Measurements from ENCODE around the gene PREX1.
"Not testable (repeated sequence)": the region's sequence is repeated elsewhere in the genome, so short reads cannot be mapped to it uniquely, and the experiment has no call there.

The PREX1 gene

GRCh38 chr20:48772183-48772976 is 55.4 kb downstream of the PREX1 start:
- DNase-seq, result no peak

DNA sequence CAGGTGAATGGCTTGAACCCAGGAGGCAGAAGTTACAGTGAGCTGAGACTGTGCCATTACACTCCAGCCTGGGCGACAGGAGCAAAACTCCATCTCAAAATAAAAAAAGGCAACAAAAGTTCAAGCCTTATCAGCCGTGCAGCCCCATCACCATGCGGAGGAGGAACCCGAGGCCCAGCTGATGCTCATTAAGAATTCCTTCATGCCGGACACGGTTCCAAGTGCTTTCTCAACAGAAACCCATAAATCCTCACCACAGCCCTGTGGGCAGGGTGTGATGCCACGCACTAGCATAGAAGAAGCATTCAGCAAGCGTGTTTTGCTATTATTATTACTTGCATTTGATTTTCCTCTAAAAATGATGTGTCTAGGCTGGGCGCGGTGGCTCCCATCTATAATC is 56.3 kb downstream of the PREX1 start:
- no peak for DNase-seq

DNA sequence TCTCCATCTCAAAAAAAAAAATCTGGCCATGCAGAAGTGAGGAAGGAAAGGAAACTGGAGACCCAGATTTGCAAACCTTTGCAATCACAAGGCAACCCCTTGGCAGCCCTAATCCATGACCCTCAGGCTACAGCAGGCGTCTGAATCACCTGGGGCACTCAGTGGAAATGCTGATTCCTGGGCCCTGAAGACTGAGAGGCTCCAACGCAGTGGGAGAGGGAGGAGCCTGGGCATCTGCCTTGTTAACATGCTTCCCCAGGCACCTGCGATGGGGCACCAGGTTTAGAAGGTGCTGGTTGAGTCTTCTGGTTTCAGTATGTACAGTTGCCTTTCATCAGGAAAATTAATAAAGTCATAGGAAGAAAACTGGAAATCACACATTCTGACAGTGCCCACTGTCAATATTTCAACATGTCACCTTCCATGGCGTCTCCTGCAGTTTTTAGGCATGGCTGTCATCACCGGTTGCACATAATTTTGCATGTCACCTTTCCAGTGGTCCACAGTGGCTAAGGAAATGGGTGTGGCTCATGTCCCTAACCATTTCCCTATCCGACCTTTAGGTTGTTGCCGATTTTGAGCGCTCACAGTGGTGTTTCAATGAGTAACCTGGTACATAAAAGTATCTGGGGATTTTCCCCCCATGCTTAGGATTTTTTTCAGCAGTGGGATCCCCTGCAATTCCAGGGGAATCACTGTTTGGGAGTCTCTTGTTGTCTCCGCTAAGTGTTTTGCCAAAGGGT is 56.9 kb downstream of the PREX1 start:
- no peak for DNase-seq

DNA sequence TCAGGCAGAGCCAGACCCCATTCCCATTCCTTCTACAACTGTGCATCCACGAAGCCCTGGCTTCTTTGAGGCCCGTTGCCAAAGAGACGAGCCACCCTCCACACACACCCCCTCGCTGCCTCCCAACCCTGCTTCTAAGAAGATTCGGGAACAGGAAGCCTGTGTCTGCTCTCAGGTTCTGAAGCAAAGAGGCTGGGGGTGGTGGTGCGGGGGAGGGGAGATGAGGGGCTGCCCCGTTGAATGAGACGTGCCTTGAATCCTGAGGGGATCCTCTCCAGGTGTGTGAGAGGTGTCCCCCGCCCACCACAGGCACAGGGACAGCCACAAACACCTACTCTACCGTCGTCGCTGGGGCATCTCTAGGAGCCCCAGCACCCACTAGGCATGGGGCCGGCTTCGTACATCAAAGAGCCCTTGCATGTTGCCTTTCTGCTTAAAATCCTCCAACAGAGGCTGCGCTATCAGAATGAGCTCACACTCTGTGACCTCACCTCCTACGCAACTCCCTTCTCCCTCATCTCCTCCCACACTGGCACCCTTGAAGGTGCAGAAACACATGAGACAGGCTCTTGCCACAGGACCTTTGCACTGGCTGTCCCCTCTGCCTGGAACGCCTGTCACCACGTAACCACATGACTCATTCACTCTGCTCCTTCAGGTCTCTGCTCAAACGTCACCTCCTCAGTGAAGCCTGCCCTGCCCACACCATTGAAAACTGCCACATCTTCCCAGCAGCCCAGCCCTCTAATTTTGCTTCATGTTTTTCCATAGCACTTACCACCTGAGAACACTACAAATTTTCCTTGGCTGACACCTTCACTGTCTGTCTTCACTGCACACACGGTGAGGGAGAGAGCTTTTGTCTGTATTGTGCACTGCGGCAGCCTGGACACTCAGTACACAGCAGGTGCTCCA is 58.5 kb downstream of the PREX1 start:
- no peak for DNase-seq

DNA sequence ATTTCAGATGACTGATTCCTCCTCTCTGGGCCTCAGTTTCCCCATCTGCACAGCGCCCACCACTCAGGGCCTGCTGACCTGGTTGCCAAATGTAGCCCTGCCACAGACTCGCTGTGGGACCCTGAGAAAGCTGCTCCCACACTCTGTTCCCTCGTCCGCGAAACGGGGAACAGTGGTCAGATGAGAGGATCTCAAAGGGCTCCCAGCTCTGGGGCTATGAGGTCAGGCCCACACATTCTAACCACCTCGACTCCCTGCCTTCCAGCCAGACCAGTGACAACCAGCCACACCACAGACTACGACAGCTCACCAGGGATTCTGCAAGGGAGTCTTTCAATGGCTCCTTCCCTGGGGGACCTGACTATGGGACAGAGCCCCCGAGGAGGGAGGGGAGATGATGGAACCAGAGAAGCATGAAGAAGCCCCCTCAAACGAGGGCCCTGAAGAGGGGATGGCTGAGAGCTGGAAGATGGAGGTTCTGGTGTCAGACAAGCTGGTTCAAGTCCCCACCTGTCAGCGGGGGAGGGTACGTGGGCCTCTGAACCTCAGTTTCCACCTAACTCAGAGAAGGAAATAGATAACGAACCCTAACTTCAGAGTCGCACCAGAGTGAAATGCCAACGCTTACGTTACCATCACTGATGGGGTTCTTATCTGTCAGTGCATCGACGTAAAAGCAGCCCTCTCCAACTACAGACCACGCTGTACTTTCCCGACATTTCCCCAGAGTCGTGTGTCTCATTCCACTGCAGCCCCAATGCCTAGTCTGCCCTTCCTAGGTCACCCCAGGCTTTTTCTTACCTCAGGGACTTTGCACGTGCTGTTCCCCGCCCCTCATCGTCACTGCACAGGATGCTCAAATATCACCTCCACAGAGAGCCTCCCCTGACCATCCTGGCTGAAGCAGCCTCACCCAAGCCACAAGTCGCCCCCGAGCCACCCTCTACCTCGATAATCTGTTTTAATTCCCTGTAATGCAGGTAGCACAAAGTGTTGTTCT is 60.5 kb downstream of the PREX1 start:
- DNase-seq, result no peak

GRCh38 chr20:48766205-48766604 is 61.6 kb downstream of the PREX1 start:
- no peak for DNase-seq

DNA sequence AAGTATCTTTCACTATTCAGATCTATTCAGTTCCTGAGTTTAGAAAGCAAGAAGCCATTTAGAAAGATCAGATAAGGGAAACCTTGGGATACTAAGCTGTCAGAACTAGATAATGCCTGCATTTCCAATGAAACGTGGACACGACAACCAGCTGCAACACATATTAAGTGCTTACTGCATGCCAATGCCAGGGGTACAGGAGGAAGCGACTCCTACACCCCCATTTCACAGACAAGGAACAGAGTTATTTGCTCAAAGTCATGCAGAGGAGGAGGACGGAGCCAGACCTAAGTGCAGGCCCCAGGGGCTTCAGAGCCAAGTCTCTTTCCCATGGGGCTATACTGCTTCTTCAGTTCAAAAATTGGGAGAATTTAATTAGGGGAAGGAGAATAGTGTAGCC is 62.4 kb downstream of the PREX1 start:
- DNase-seq, result no peak

DNA sequence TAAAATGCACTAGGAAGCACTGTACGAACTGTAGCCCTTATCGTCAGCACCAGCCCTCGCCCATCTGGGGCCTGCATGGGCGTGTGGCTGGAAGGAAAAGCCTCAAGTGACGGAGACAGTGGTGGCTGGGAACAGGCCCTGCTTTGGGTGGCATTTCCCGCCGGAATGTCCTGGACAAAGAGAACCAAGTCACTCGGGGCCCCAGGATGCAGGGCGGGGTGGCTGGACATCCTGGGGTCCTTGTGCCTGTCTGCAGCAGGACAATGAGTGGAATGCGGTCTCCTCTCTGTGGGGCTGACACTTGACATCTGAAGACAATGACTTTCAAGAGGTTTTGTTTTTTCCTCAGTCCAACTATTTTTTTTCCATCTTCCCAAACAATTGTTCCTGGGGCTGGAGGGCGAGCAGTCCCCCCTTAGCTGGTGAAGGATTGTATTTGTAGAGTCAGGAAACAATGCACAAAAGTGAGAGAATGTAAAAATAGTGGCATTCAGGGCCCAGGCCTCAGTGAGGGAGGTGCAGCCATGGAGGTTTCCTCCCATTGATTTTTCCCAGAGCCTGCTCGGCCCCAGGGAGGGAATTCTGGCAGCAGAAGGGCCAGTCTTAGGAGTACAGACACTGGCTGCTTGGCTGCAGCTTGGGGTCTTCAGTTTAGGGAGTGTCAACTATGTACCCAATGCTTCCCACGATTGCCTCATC is 64.4 kb downstream of the PREX1 start:
- no peak for DNase-seq

- DNase-seq, result no peak
These were observed 65.9 kb downstream of the PREX1 start for GRCh38 chr20:48761874-48762273.

- no peak for DNase-seq
These were observed 66.6 kb downstream of the PREX1 start for GRCh38 chr20:48761023-48761785.

- no peak for DNase-seq
These were observed 67.3 kb downstream of the PREX1 start for GRCh38 chr20:48760403-48760983.

- DNase-seq, result no peak
These were observed 68.1 kb downstream of the PREX1 start for GRCh38 chr20:48759631-48760245.

- no peak for DNase-seq
These were observed 69.5 kb downstream of the PREX1 start for GRCh38 chr20:48758206-48758820.

GRCh38 chr20:48756774-48757173 is 71.0 kb downstream of the PREX1 start:
- DNase-seq, result not testable (repeated sequence)

- DNase-seq, result peak; percentile 76
These were observed 73.5 kb downstream of the PREX1 start for GRCh38 chr20:48754292-48754691.

GRCh38 chr20:48752963-48753362 is 74.8 kb downstream of the PREX1 start:
- no peak for DNase-seq

DNA sequence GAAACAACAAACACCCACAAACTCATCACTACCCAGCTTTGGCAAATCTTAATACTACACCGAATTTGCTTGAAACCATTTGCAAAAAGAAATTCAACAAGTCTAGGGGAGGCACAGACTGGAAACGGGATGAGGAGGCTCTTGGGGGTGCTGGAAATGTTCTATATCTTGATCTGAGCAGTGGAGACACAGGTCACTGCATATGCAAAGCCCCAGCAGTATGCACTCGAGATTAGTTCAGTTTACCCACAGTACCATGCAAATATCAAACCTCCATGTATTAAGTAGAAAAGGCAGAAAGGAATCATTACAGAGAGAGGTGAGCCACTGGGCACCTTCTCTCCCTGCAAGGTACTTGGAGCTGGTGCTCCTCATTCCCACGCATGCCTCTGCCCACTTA is 75.9 kb downstream of the PREX1 start:
- no peak for DNase-seq

DNA sequence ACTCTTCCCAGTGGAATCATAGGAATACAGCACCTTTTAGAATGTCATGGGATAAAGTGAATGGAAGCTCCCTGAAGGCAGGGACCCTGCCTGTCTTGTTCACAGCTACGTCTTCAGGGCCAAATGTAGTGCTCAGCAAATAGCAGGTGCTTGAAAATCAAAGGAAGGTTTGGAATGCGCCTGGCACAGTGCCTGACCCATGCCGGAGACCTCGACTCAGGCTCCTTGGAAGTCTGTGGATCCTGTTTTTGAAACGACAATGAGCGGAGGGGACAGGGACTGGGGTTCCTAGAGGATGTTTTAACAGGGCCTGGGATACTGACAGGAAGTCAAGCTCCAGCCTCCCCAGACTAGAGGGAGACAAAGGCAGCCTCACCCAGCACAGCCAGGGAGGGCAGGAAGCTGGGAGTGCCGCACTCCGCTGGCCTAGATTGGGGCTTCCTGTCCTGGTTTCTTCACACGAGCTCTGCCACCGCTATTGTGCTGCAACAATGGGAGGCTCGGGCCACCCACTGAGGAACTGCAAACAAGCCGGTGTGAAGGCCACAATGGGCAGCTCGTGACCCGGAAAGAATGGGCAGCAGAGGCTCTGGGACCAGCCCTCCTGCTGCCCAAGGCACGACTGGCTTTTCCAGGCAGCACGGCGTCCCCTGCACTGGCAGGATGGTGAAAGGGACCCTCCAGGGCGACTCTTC is 76.7 kb downstream of the PREX1 start:
- no peak for DNase-seq

DNA sequence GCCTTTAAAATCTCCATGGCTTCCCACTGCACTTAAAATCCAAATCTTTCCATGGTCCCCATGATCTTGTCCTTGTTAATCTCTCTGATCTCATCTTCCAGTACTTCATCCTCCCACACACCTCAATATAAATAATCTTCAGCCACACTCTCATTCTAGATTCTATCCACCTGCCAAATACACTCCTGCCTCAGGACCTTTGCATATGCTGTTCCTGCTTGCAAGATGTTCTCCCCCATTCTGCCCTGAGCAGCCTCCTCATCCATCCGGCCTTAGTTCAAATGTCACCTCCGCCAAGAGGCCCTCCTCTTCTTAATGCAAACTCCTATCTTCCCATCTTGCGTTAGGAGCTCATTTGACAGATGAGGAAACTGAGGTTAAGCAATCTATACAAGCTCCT is 77.4 kb downstream of the PREX1 start:
- DNase-seq, result no peak
